Right cardiac atrium (tissue), 5 donors: ENCODE measurements around the gene VAV1. TPM values are rescaled to one million over a fixed set of nuclear protein-coding genes. Genes with fewer than 3 reads are reported as not detected.
"Not testable (repeated sequence)": the region's sequence is repeated elsewhere in the genome, so short reads cannot be mapped to it uniquely, and the experiment has no call there.

ENCODE experiments used
- ATAC-seq, 2 donors: fragments of 200-7000 bp; cut with Tn5 transposase; one replicate each; pipeline versions ENCODE4 v1.8.0 to v1.9.1; 2020; ENCODE audit warnings: moderate library complexity in 2 of 2, mild to moderate bottlenecking in 1 of 2
- DNase-seq, 3 donors: peaks; one replicate each; pipeline ENCODE4 v3.0.0-alpha.2; 2020
- H3K27ac ChIP-seq: one replicate; pipeline ENCODE4 v1.5.1; 2013; ENCODE audit warnings: mild to moderate bottlenecking, low read length, control low read depth, moderate library complexity
- H3K27me3 ChIP-seq: one replicate; pipeline ENCODE4 v1.6.1; 2013; ENCODE audit not compliant: control insufficient read depth, insufficient read depth
- H3K4me1 ChIP-seq: one replicate; pipeline ENCODE4 v1.6.1; 2013; ENCODE audit warnings: low read length; ENCODE audit not compliant: control insufficient read depth, insufficient read depth
- H3K4me3 ChIP-seq: one replicate; pipeline ENCODE4 v1.5.1; 2013; ENCODE audit warnings: low read length, control low read depth
- H3K9me3 ChIP-seq: one replicate; pipeline ENCODE4 v1.6.1; 2013; ENCODE audit warnings: low read length; ENCODE audit not compliant: control insufficient read depth
- WGBS: extraction: QIAGEN DNeasy Blood & Tissue Kit; methylation state at CpG from one replicate; pipeline ENCODE4 v1.1.7; 2013; 5-methylcytosine and 5-hydroxymethylcytosine counted together
- intact Hi-C, 4 donors: fragments of 100-400 bp; cut with DNase I; formaldehyde crosslinking; loops; one replicate each; pipeline versions ENCODE4 v1.11.0 to v1.14.0; 2022 to 2023
- polyA plus RNA-seq: library from polyadenylated mRNA; stranded (reverse); fragments of 200-250 nt; gene quantifications from one replicate; pipeline ENCODE4 v1.2.3, GENCODE V29; 2013
- total RNA-seq, 4 donors: library from RNA; stranded (reverse); fragmentation: NEBNext Ultra II Directional; extraction: Animal tissue kit (Norgen Biotek cat#: 25700); gene quantifications; one replicate each; pipeline ENCODE4 v1.2.1, GENCODE V29; 2021
- donor health status: healthy with polysubstance abuse.
- donor health status: DM: no; HTN: yes; CAD: no.
- donor health status: DM: no; HTN: no; CAD: no.
- donor health status: DM: no; HTN: yes; CAD: no; lungs with severe emphysema.
- donor health status: DM: yes; HTN: yes; CAD: no.

VAV1 gene
- total and polyA plus RNA-seq, 5 donors = 0.84 to 3.7 (median 3.3) TPM

- no peak overlapping the region for H3K27ac ChIP-seq
- H3K9me3 ChIP-seq = peaks cover 2% of the 10 kb centered on the region
- no peaks in the 10 kb centered on the region for H3K27me3 ChIP-seq
- DNase-seq (no peak), ATAC-seq (no peak)
- H3K4me3 ChIP-seq = no peak overlapping the region
- H3K4me1 ChIP-seq = no peaks in the 10 kb centered on the region
- intact Hi-C loops = no loop called here
- 66% methylated on average over 12 of the region's 12 CpGs for WGBS
Measured at GRCh38 chr19:6825076-6825774, 52.7 kb downstream of the VAV1 start.

- WGBS = 88% methylated on average over 15 of the region's 15 CpGs
- no peak for DNase-seq
- no peaks in the 10 kb centered on the region for H3K9me3 ChIP-seq
- no peaks in the 10 kb centered on the region for H3K4me1 ChIP-seq
- H3K4me3 ChIP-seq = no peak overlapping the region
- intact Hi-C loops = no loop called here
- H3K27ac ChIP-seq = no peak overlapping the region
- ATAC-seq = no peak
- H3K27me3 ChIP-seq = no peaks in the 10 kb centered on the region
Measured at GRCh38 chr19:6826281-6826920, 53.9 kb downstream of the VAV1 start.

GRCh38 chr19:6828306-6828697 lies 55.8 kb downstream of the VAV1 start:
- Histone ChIP-seq H3K9me3 (no peaks in the 10 kb centered on the region), H3K4me1 (no peaks in the 10 kb centered on the region), H3K27ac (no peak overlapping the region), H3K27me3 (no peaks in the 10 kb centered on the region), H3K4me3 (no peak overlapping the region)
- DNase-seq (no peak), ATAC-seq (no peak)
- intact Hi-C loops = no loop called here
- WGBS = 48% methylated on average over 14 of the region's 14 CpGs

- ATAC-seq (peak in 1 of 2 donors; percentile 29), DNase-seq (peak in 2 of 3 donors; percentile 45 to 59)
- 60% methylated on average over 18 of the region's 18 CpGs for WGBS
- no peaks in the 10 kb centered on the region for H3K27me3 ChIP-seq
- no peaks in the 10 kb centered on the region for H3K4me1 ChIP-seq
- H3K27ac ChIP-seq = no peak overlapping the region
- intact Hi-C loops = no loop called here
- no peak overlapping the region for H3K4me3 ChIP-seq
- H3K9me3 ChIP-seq = no peaks in the 10 kb centered on the region
Measured at GRCh38 chr19:6828698-6829633, 56.5 kb downstream of the VAV1 start.

- intact Hi-C loops, H3K4me1 ChIP-seq, H3K9me3 ChIP-seq, H3K27ac ChIP-seq, H3K4me3 ChIP-seq, H3K27me3 ChIP-seq, DNase-seq, ATAC-seq: not testable (repeated sequence)
- WGBS = 92% methylated on average over 15 of the region's 15 CpGs
Measured at GRCh38 chr19:6829829-6830228, 57.3 kb downstream of the VAV1 start.

- ATAC-seq, H3K4me3 ChIP-seq, H3K27me3 ChIP-seq, DNase-seq, H3K4me1 ChIP-seq, H3K27ac ChIP-seq, intact Hi-C loops, H3K9me3 ChIP-seq: not testable (repeated sequence)
- WGBS = 71% methylated on average over 9 of the region's 9 CpGs
Measured at GRCh38 chr19:6831084-6831483, 58.6 kb downstream of the VAV1 start.

- intact Hi-C loops = no loop called here
- 76% methylated on average over 1 of the region's 1 CpG for WGBS
- no peak overlapping the region for H3K4me3 ChIP-seq
- ATAC-seq (no peak), DNase-seq (no peak)
- no peaks in the 10 kb centered on the region for H3K4me1 ChIP-seq
- no peak overlapping the region for H3K27ac ChIP-seq
- H3K9me3 ChIP-seq = no peaks in the 10 kb centered on the region
- H3K27me3 ChIP-seq = no peaks in the 10 kb centered on the region
Measured at GRCh38 chr19:6832412-6832811, 59.9 kb downstream of the VAV1 start.

GRCh38 chr19:6833166-6833790 lies 60.8 kb downstream of the VAV1 start:
- intact Hi-C loops = no loop called here
- WGBS = 87% methylated on average over 16 of the region's 16 CpGs
- Histone ChIP-seq H3K4me3 (no peak overlapping the region), H3K9me3 (no peaks in the 10 kb centered on the region), H3K27me3 (no peaks in the 10 kb centered on the region), H3K27ac (no peak overlapping the region), H3K4me1 (no peaks in the 10 kb centered on the region)
- ATAC-seq (no peak), DNase-seq (no peak)

- Histone ChIP-seq H3K27me3 (no peaks in the 10 kb centered on the region), H3K4me1 (no peaks in the 10 kb centered on the region), H3K9me3 (no peaks in the 10 kb centered on the region), H3K4me3 (no peak overlapping the region), H3K27ac (no peak overlapping the region)
- DNase-seq (no peak), ATAC-seq (no peak)
- intact Hi-C loops = no loop called here
- 91% methylated on average over 2 of the region's 2 CpGs for WGBS
Measured at GRCh38 chr19:6834433-6834832, 61.9 kb downstream of the VAV1 start.

- H3K9me3 ChIP-seq = no peaks in the 10 kb centered on the region
- no peaks in the 10 kb centered on the region for H3K4me1 ChIP-seq
- H3K4me3 ChIP-seq = no peak overlapping the region
- no peak overlapping the region for H3K27ac ChIP-seq
- intact Hi-C loops = no loop called here
- 88% methylated on average over 3 of the region's 3 CpGs for WGBS
- no peaks in the 10 kb centered on the region for H3K27me3 ChIP-seq
- DNase-seq (no peak), ATAC-seq (no peak)
Measured at GRCh38 chr19:6835501-6835900, 63.0 kb downstream of the VAV1 start.
